Lung (tissue), 12 donors: ENCODE results near the gene LRRK1. TPM values are rescaled to one million over a fixed set of nuclear protein-coding genes. Genes with fewer than 3 reads are reported as not detected.

Source experiments
- ATAC-seq: fragments of 200-7000 bp; cut with Tn5 transposase; one replicate; pipeline ENCODE4 v1.9.1; 2020; ENCODE audit warnings: moderate number of reproducible peaks; ENCODE audit not compliant: insufficient read depth, low FRiP score
- DNase-seq, 3 donors: peaks; one replicate each; pipeline ENCODE4 v3.0.0-alpha.2; 2013 to 2017
- H3K27ac ChIP-seq, 2 donors: one replicate each; pipeline ENCODE4 v1.5.1; 2013; ENCODE audit warnings: mild to moderate bottlenecking in 2 of 2, moderate library complexity in 2 of 2, control low read depth in 1 of 2, inconsistent platforms in 1 of 2, low read depth in 1 of 2, low read length in 1 of 2
- H3K27me3 ChIP-seq, 3 donors: one replicate each; pipeline ENCODE4 v1.5.1; 2013; ENCODE audit warnings: low read length in 2 of 3; ENCODE audit not compliant: control insufficient read depth in 3 of 3, insufficient read depth in 3 of 3
- H3K36me3 ChIP-seq, 4 donors: one replicate each; pipeline ENCODE4 v1.5.1; 2013; ENCODE audit warnings: low read length in 4 of 4, mild to moderate bottlenecking in 1 of 4, moderate library complexity in 1 of 4; ENCODE audit not compliant: control insufficient read depth in 4 of 4, insufficient read depth in 4 of 4
- H3K4me1 ChIP-seq, 5 donors: one replicate each; pipeline ENCODE4 v1.5.1; 2013; ENCODE audit warnings: low read length in 5 of 5, mild to moderate bottlenecking in 2 of 5, moderate library complexity in 1 of 5; ENCODE audit not compliant: control insufficient read depth in 5 of 5, insufficient read depth in 5 of 5
- H3K4me3 ChIP-seq: one replicate; pipeline ENCODE4 v1.5.1; 2013; ENCODE audit warnings: mild to moderate bottlenecking, control low read depth, moderate library complexity
- H3K9ac ChIP-seq, 2 donors: one replicate each; pipeline ENCODE4 v1.5.1; 2013; ENCODE audit warnings: low read length in 2 of 2, control low read depth in 1 of 2; ENCODE audit not compliant: insufficient read depth in 1 of 2
- H3K9me3 ChIP-seq, 4 donors: one replicate each; pipeline ENCODE4 v1.5.1; 2013; ENCODE audit warnings: low read length in 3 of 4, mild to moderate bottlenecking in 1 of 4, moderate library complexity in 1 of 4; ENCODE audit not compliant: control insufficient read depth in 4 of 4, insufficient read depth in 3 of 4
- WGBS, 2 donors: extraction: QIAGEN DNeasy Blood & Tissue Kit; methylation state at CpG; one replicate each; pipeline ENCODE4 v1.1.7; 2013; 5-methylcytosine and 5-hydroxymethylcytosine counted together
- polyA plus RNA-seq, 2 donors: library from polyadenylated mRNA; stranded (reverse); fragments of 200-250 nt; gene quantifications; one replicate each; pipeline ENCODE4 v1.2.1, GENCODE V29; 2013
- total RNA-seq, 2 donors: library from RNA; depleted of rRNA in 1 of 2; stranded (reverse); fragments of >200 nt in 1 of 2; gene quantifications; one replicate each; pipeline ENCODE4 v1.2.1, GENCODE V29; 2014 to 2021
- TF ChIP-seq, protein P1 (sequence below): IDR thresholded peaks from 2 replicates; pipeline ENCODE4 v1.5.1; 2012; ENCODE audit warnings: mild to moderate bottlenecking; ENCODE audit errors: control extremely low read depth, extremely low read depth
- donor health status: control.
- donor health status: control.
- donor health status: Bipolar disorder and iron deficiency.
- donor health status: healthy.
- donor health status: DM: yes; HTN: yes; CAD: no.

LRRK1 gene
- total and polyA plus RNA-seq, 4 donors, result 5.7 to 22.9 (median 9.7) TPM

DNA sequence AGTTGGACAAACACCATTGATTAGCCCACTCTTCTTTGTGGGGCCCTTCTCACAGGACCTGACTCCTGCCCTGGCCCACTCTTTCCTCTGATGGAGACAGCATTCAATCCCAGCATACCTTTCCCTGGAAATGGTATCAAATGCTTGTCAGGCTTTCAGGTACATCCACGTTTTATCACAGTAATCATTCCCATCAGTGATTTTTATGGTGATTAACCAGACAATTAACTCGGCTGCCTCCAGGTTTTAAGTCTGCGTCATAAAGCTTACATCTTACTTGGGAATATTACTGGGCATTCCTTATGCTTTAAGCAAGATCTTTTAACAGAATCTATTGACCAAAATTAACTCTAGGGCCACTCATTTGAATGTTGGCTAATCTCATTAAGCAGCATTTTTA lies 33.4 kb downstream of the LRRK1 start:
- Histone ChIP-seq H3K9me3 (no peaks in the 10 kb centered on the region), H3K27ac (no peak overlapping the region), H3K27me3 (peaks cover 0 to 2% (median 0%) of the 10 kb centered on the region in 3 donors), H3K36me3 (no peaks in the 10 kb centered on the region), H3K9ac (no peak overlapping the region), H3K4me3 (no peak overlapping the region), H3K4me1 (no peaks in the 10 kb centered on the region)
- TF ChIP-seq, protein P1, sequence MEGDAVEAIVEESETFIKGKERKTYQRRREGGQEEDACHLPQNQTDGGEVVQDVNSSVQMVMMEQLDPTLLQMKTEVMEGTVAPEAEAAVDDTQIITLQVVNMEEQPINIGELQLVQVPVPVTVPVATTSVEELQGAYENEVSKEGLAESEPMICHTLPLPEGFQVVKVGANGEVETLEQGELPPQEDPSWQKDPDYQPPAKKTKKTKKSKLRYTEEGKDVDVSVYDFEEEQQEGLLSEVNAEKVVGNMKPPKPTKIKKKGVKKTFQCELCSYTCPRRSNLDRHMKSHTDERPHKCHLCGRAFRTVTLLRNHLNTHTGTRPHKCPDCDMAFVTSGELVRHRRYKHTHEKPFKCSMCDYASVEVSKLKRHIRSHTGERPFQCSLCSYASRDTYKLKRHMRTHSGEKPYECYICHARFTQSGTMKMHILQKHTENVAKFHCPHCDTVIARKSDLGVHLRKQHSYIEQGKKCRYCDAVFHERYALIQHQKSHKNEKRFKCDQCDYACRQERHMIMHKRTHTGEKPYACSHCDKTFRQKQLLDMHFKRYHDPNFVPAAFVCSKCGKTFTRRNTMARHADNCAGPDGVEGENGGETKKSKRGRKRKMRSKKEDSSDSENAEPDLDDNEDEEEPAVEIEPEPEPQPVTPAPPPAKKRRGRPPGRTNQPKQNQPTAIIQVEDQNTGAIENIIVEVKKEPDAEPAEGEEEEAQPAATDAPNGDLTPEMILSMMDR, result no peak
- 88 to 89% methylated on average over 3 of the region's 3 CpGs for WGBS, 2 donors
- ATAC-seq, result no peak
- DNase-seq, result no peak

DNA sequence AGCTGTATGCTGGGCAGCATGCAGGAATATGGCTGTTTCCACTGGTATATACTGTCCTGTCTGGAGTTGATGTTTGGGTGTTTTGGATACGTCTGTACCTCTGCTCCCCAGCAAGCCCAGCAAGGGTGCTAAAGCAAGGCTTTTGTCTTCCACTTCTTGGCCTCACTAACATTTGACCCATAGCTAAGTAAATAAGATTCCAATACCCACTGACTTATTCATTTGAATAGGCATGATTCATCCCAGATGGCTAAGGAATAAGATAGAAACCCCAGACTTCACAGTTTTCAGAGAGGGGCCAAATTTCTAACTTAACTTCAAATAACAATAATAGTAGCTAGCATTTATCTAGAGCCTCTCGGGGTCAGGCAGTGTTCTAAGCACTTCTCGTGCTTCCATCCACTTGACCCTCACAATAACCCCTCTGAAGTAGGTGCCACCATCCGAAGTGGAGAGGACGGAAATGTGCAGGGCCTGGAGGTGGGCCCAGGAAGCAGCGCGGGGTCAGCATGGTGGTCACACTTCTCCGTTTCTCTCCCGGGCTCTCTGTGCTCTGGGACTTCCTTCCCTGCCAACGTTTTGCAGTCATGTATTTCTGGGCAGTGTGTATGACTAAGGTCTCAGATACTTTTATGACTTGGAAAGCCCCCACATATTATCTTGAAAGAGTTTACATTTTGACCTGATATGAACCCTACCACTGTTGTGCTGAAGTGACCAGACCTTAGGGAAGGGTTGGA lies 39.3 kb downstream of the LRRK1 start:
- Histone ChIP-seq H3K9me3 (no peaks in the 10 kb centered on the region), H3K4me1 (peaks cover 0 to 4% (median 0%) of the 10 kb centered on the region in 5 donors), H3K9ac (no peak overlapping the region), H3K27me3 (no peaks in the 10 kb centered on the region), H3K4me3 (no peak overlapping the region), H3K27ac (no peak overlapping the region), H3K36me3 (no peaks in the 10 kb centered on the region)
- 35 to 40% methylated on average over 10 of the region's 10 CpGs for WGBS, 2 donors
- TF ChIP-seq, protein P1, result no peak
- ATAC-seq (no peak), DNase-seq (no peak)

DNA sequence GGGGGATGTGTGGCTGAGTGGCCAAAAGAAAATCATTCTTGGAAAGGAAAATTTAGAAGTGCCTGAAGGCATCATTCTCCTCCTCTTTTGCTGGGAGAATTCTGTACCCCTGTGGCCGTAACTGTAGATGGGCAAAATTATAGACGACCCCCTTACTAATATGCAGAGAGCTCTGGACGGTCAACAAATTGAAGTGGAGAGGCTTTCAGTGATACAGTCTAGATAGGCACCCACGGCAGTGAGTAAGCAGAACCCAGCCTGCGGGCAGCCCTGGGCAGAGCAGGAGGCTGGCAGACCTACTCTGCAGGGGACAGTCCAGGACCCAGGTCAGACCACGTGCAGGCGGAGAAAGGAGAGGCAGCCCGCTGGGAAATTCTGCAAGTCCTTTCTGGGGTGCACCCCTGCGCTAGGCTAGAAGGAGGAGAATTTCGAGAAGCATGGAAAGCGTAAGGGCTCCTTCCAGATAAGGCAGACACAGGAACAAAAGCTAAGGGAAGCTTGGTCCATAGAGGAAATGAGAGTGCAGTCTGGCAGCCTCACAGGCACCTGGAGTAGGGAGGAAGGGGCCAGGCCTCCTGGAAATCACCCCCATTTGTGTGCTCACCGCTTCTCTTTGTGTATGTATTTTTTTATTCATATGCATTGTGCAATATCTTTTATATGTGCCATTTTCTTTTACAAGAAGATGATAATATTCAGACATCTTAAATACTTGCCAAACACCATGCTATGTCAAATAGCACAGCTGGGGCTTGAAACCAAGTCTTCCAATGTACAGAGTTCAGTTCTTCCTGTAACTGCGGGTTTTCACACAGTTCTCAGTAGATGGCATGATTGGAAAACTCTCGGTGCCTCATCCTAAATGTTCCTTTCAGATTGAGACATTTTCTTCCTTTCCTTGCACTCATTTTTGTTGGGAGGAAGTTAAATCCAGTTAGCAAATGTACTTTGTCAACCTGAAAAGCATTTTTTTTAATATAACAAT lies 40.2 kb downstream of the LRRK1 start:
- H3K4me1 ChIP-seq, result peaks cover 0 to 4% (median 0%) of the 10 kb centered on the region in 5 donors
- H3K27ac ChIP-seq, result no peak overlapping the region
- H3K9me3 ChIP-seq, result no peaks in the 10 kb centered on the region
- H3K36me3 ChIP-seq, result no peaks in the 10 kb centered on the region
- peaks cover 0 to under 1% (median 0%) of the 10 kb centered on the region in 3 donors for H3K27me3 ChIP-seq
- ATAC-seq, result no peak
- no peak overlapping the region for H3K4me3 ChIP-seq
- TF ChIP-seq, protein P1, result no peak
- no peak overlapping the region for H3K9ac ChIP-seq
- WGBS, 2 donors, result 42 to 56% methylated on average over 14 of the region's 14 CpGs
- no peak for DNase-seq
